GM21737 (cell line): ENCODE results near the gene CCDC184.

Source experiments
- ATAC-seq: cut with Tn5 transposase; IDR thresholded peaks from one replicate; pipeline ENCODE4 v1.9.1; 2021; ENCODE audit warnings: mild to moderate bottlenecking, moderate library complexity; ENCODE audit not compliant: unreplicated experiment

Gene CCDC184

GRCh38 chr12:48177982-48178381 is 5.5 kb upstream of the CCDC184 start:
- no peak for ATAC-seq

DNA sequence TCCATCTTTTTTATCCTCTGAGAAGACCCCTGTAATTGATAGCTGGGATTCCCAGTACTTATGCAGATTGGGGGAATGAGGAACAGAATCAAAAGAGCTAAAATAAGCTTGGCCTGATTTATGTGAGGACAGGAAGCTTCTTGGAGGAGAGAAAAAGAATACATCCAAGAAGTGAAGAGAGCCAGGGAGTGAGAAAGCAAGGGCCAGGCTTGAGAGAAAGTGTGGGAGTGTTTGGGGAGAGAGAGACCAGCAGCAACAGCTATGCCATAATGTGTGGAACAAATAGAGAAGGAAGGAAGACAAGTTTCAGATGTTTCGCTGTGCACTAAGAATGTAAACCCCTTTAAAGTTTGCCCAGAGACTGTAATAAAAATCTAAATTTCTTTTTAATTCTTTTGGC is 4.0 kb upstream of the CCDC184 start:
- no peak for ATAC-seq

- ATAC-seq, result no peak
These were observed 3.0 kb upstream of the CCDC184 start for GRCh38 chr12:48180424-48180823.

- no peak for ATAC-seq
These were observed 2.5 kb upstream of the CCDC184 start for GRCh38 chr12:48180857-48181495.

GRCh38 chr12:48182631-48183030 is 813 bp upstream of the CCDC184 start:
- ATAC-seq, result no peak

DNA sequence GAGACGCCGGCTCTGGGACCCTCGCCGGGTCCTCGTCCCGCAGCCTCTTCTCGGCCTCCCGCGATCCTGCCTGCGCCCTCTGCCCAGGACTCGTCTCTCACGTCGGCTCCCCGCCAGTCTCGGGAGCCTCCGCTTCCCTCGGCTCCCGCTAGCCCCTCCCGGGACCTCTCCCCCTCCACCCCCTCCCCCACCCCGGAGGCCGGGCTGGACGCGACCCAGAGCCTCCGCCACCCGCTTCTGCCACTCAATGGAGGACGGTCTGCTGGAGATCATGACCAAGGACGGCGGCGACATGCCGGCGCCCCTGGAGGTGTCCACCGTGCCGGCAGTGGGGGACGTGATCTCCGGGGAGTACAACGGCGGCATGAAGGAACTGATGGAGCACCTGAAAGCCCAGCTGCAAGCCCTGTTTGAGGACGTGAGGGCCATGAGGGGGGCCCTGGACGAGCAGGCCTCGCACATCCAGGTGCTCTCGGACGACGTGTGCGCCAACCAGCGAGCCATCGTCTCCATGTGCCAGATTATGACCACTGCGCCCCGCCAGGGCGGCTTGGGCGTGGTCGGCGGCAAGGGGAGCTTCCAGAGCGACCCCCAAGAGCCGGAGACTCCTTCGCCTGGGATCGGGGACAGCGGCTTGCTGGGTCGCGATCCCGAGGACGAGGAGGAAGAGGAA is 568 bp downstream of the CCDC184 start:
- no peak for ATAC-seq

DNA sequence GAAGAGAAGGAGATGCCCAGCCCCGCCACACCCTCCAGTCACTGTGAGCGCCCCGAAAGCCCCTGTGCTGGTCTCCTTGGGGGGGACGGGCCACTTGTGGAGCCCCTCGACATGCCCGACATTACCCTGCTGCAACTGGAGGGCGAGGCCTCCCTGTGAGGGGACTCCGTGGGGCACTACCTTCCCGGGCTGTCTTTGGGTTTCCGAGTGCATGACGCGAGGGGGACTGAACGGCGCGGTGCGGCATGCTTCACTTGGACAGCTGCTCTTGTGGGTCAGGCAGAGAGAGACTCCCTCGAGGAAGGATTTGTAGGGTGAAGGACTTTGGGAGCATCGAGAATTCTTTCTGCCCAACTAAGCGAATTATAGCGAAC is 1.1 kb downstream of the CCDC184 start:
- ATAC-seq, result no peak

- no peak for ATAC-seq
These were observed 1.9 kb downstream of the CCDC184 start for GRCh38 chr12:48185181-48185919.

GRCh38 chr12:48187916-48188695 is 4.7 kb downstream of the CCDC184 start:
- no peak for ATAC-seq

DNA sequence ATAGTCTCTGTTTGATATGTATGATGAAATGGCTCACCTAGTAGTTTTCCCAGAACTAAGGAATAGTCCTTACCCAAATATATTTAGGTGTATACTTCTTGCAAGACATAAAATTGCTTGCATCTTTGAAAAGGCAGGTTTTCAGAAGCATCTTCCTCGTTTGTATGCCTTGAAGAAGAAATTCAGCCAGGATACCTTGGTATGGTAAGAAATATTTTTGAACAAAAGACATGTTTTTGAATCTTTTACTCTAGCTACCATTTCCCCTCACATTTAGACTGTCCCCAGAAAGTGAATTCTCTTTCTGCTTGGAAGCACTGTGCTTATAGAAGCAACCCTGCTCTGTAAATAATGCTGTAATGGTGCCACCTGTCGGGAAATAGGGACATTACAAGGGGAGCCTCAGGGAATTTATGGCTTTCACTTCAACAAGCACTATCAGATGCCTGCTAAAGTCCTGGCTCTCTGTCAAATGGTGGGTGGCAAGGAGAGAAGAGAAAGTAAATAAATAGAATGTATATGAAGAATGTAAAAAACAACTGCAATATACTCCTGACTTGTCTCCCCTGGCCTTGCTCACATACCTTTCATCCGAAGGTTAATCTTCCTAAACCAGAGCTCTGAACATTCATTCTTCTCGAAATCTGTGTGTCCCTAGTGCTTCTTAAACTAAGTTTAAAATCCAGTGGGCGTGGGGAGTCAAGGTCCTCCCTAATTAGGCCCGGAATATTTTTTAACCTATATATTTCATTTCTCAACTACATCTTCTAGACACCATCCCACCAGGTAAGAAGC is 6.1 kb downstream of the CCDC184 start:
- ATAC-seq, result no peak

DNA sequence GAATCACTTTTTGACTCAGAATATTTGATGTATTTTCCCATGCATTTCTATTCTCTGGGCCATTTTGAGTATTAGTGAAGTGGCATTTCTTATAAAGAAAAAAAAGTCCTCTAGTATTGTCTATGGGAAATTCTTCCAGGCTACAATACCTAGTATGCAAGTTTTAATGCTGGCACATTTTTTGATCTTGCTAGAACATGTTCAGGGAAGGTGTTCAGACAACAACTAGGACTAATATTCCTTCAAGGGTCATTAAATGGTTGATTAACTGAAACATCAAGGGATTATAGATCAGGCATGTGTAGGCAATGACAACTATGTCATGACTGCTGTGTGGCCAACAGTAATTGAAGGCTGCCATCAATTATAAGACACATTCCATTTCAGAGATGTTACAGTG is 7.7 kb downstream of the CCDC184 start:
- ATAC-seq, result no peak

DNA sequence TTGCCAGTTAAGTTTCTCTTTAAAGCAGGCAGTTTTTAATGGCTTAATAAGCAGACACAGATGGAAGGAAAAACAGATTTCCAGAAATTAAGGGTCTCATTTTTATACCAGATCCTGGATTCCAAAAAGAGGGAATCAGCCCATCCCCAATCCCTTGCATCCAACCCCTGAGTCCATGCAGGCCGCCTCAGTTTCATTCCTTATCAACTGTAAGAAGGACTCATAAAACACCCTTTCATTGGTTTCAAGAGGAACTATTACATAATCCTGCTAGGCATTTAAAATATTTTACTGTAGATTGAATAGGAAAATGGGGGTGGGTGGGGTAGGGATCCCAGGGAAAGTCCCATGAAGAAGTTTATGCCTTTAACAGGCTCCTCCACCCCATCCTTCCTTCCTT is 9.4 kb downstream of the CCDC184 start:
- no peak for ATAC-seq

DNA sequence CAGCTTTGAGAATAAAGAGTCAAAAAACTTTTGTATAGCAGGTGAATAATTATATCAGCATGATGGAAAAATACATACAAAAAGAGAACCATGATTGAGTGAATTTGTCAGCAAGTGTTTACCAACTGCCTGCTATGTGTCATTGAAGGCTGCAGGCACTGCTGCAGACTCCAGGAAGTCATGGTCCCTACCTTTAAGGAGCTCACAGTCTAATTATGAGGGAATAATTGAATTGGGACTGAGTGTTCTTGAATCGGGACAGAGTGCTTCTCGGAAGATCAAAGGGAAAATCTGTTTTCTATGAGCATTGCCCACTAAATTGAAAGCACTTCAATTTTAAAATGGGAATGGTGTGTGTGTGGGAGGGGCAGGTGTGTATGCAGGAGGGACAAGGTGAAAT is 10.2 kb downstream of the CCDC184 start:
- no peak for ATAC-seq

GRCh38 chr12:48194799-48195201 is 11.4 kb downstream of the CCDC184 start:
- no peak for ATAC-seq

- ATAC-seq, result peak; percentile 22
These were observed 14.1 kb downstream of the CCDC184 start for GRCh38 chr12:48197549-48197970.

DNA sequence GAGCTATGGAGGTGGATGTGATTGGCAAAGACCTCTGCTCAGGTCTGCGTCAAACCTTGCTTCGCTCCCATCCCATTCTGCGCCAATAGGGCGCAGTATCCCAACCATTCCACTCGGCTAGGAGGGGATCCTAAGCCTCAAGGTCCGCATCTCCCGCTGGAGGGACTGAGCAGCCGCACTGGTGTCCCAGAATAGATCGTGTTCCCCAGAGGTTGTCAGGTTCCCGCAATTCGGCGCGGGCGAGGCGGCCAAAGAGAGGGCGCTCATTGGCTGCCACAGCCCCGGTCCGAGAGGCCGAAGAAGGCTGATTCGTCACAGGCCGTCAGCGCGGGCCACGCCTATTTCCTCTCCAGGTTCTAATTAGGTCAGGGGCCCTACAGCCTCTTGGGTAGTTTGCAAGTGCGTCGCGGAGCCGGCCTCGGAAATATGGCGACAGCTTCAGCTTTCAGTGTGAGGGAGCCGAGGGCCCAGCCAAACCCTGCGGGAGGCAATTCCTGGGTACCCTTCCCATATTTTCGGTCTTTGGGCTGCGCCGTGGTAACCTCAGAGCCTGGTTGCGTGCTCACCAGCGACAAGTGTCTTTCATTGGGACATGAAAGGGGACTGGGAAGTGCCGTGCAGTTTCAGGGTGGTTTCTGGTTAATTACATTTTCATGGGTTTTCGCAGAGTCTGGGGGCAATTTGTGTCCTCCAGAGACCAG is 14.7 kb downstream of the CCDC184 start:
- peak; percentile 99 for ATAC-seq

DNA sequence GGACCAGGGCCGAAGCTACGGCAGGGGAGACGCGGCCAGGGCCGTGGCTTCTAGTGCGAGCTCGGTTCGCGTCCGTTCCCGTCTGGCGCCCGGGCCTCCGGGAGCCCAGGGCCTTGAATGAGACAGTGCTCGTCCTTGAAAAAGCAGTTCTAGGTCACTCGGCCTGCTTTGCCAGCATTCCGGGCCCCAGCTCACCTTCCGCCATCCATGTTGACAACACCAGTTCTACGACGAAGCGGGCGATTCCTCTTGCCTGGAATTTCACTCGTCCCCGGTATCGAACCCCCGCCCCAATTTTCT is 15.2 kb downstream of the CCDC184 start:
- ATAC-seq, result peak; percentile 11

DNA sequence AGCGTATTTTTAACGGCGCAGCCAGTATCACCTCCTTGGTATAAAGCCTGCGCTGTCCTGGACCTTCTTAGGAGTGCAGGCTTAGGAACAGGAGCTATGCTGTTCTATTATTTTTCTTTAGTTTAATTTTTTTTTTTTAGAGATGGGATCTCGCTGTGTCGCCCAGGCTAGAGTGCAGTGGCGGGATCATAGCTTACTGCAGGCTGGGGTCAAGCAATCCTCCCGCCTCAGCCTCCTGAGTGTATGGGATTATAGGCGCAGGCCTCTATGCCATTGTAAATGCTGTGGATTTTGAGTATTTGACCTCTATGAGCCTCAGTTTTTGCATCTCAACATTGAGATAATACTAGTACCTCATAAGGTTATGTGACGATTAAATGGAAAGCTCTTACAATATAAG is 15.5 kb downstream of the CCDC184 start:
- ATAC-seq, result no peak

DNA sequence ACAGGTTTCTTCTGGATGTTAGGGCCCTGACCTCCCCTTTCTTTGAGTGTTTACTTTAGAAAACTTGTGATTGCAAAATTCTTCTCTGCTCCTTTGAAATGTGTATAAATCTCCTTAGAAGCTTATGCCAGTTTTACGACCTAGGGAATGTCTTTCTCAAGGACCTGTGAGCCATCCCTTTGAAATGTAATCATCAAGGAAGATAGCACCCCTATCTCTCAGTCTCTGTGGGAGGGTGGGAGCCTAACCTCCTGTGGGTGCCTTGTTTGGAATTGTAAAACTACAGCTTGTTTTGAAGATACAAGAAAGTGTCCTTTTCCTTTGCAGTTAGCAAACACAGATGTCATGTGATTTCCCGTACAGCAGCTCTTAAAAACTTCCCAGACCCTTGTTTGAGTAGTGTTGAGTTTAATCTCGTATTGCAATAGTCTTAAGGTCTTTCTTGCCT is 16.4 kb downstream of the CCDC184 start:
- ATAC-seq, result no peak

DNA sequence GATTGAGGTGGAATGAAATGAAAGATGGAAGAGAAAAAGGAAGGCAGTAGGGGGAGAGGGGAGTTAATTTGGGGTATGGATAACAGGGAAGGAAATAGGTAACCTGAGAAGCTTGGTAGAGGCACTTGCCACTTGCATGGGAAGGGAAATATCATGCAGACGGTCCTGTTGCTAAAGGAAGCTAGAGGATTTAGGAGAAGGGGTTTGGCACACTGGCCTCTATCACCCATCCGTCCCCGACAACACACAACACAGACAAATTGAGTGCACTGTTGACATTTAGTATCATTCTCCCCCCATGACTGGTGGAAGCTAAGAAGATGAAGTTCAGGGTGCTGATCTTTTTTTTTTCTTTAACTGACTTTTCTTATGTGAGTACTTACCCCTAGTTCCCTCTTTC is 17.6 kb downstream of the CCDC184 start:
- ATAC-seq, result no peak
